GM19328 (cell line): Measurements from ENCODE around the gene SORL1-AS1.

Experiments used
- ATAC-seq: cut with Tn5 transposase; IDR thresholded peaks from one replicate; pipeline ENCODE4 v1.9.1; 2021; ENCODE audit warnings: mild to moderate bottlenecking, moderate library complexity; ENCODE audit not compliant: unreplicated experiment

Gene SORL1-AS1

DNA sequence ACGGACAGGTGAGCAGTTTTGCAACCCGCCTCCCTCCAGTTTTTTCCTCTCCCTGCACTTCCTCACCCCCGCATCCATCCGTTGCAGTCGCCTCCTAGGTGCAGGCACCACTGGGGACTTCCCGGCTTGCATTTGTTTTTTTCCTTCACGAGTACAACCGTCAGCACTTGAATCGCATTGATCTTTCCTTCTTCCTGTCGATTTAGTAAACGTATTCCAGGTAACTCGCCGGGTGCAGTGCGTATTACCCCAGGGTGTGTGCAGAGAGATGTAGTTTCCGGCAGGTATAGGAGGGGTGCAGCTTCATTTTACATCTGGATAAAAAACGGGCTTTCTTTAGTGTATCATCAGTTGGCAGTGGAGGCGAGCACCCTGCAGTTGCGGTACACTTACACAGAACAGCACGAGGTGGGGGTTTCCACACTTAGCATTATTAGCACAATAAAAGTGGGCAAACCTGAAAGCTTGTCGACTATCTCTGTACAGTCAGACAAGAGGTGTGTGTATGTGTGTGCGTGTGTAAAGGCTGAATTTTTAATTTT lies at the start of gene SORL1-AS1:
SORL1-AS1 (minus strand) TSS at position 359 of the 542 bp plus-strand sequence.
- ATAC-seq, result peak; percentile 15

DNA sequence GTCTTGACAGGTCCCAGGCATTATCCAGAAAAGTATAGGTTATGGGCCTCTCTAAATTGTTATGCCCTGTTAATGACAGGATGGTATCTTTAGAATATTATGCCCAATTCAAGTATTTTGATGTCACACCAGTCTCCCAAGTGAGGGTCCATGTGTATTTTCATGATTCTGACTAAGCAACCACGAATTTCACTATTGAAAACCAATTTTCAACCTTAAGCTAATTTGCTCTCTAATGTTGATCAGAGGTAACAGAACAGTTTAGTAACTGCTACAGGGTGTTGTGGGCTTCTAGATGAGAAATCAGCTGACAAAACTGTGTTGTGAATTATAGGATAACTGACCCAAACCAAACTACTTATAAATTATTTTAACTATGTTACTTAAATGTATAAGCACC lies 48.0 kb upstream of the SORL1-AS1 start:
- no peak for ATAC-seq

DNA sequence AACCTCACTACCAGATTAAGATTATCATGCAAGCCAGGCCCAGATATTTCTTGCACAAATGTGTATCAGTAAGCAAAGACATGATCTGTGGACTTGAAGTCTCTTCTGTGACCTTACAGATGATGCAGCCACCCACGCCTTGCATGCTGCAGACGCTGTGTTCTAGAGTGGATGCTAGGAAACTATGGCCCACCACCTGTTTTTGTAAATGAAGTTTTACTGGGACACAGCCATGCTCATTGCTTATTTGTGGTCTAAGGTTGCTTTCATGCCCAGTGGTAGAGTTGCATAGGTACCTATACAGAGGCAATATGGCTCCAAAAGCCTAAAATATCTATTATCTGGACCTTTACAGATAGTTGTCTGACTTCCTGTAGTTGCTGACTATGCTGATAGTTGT lies 47.5 kb upstream of the SORL1-AS1 start:
- no peak for ATAC-seq

DNA sequence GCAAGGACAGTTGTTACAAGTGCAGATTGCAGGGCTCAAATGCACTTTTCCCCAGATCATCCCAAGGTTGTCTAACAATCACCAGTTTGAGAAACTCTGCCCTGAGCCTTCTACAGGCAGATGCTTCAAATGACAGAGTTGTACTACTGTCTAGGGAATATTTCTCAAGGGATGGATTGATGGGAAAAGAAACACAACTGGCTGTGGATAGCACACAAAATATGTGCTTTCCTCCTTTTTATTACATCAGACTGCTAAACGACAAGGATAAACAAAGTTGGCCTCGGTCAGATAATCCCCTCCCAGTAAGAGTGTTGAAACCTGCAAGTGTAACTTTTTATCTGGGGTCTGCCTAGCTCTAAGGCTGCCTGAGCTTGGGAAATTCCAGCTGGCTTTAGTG lies 46.6 kb upstream of the SORL1-AS1 start:
- ATAC-seq, result no peak

DNA sequence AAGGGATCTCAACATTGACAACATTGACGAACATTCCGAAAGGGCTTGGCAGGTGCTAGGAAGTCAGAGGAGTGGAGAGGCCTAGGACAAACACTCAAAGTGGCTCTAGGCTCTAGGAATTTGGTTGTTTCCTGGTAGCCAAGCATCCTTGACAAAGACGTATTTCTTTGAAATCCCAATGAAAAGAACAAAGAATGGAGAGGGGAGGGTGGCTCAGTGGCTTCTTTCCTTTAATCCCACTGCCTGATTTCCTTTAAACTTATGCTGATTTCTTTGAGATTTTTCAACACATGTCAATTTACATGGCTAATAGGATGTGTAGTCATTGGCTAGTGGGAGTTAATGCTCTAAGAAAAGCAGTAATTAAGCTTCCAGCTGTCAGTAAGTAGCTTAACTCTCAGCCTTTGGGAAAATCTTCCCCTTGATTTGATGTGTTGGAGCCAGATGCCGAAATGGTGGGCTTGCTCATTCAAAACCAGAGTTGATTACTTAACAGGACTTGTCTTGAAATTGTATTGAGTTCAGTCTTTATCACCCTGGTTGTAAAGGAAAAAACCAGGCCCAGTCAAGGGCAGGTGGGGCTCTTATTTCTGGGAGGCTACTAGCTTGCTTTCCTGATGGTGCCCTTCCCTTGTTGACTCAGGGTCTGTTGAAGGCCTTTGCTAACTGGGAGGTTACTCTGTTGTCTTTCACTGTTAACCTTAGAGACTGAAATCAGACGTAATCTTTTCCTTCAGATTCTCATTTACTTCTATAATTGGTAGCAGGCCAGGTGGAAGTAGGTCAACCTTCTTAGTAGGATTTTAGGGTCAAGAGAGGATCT lies 44.6 kb upstream of the SORL1-AS1 start:
- no peak for ATAC-seq

DNA sequence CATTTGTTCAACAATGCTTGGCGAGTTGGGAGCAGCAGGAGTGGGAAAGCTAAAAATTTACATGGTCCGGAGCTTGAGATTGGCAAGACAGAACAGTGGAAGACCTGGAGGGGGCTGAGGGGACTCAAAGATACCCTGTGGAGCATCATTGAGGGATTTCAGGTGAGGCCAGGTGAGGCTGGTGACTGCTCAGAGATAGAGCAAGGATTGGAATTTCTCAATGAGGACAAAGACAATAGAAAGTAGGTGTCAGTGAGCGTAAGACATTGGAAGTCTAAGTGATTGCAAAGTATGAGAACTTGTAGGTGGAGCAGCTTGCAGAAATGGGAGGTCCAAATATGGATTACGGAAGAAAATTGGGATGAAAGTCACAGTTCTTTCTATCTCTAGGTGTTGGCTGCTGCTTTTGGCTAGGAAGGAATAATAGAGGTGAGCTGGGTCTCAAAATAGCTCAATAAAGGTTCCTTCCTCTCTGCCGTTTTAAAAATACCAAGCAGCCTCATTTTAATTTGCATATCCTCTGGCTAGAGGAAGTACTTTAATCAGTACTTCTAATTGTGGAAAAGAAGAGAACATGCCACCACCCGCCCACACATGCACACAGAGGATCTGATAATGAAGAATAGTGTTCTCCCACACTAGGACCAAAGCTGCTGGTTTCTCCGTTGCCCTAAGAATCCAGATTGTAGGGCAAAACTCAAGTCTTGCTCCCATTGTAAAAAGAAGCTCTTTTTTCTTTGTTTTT lies 41.8 kb upstream of the SORL1-AS1 start:
- peak; percentile 55 for ATAC-seq

DNA sequence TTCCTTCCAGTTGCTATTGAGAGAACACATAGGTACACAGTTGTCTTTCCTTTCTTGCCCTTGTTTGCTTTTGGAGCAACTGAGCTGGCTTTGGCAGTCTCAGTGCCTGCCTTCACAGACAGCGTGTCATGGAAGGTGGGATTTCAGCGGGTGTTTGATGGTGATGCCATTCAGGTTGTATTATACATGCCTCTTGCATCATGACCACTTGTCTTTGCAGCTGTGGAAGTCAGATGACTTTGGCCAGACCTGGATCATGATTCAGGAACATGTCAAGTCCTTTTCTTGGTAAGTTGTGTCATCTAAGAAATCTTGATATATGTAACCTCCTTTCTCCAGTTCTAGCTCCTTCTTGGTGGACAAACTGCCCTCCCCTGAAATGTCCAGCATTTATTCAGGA lies 37.1 kb upstream of the SORL1-AS1 start:
- ATAC-seq, result no peak

DNA sequence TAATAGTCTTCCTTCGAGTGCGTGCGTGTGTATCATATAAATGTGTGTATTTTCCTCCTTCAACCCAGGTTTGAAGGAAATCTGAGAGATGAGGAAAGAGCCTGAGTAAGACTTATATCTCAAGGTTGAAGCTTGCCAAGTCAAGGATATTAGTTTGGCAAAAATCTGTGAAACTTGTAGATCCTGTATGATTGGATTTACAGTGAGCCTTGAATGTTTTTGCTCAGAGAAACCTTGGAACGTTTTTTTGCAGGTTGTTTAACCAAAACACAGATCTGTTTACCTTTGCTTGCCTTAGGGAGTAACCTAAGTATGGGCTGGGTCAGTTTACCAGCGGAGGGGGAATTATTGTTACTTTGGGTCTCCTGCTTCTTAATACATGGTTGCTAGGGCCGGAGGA lies 35.9 kb upstream of the SORL1-AS1 start:
- ATAC-seq, result no peak

DNA sequence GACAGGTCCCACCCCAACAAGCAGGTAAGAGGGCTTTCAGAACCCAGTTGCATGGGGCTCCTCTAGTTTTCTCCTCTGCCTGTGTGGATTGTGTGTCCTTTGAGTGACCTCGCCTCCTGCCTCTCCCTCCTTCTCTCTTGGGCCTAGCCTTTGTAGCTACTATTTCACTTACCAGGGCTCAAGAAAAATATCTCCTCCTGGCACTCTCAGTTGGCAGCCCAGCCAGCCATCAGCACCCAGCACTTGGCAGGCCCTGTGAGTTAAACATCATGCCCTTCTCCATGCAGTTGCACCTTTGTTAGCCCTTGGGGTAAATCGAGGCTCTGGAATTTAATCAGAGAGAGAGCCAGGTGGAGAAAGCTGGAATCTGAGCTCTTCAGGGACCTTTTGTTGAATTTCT lies 35.4 kb upstream of the SORL1-AS1 start:
- ATAC-seq, result no peak

DNA sequence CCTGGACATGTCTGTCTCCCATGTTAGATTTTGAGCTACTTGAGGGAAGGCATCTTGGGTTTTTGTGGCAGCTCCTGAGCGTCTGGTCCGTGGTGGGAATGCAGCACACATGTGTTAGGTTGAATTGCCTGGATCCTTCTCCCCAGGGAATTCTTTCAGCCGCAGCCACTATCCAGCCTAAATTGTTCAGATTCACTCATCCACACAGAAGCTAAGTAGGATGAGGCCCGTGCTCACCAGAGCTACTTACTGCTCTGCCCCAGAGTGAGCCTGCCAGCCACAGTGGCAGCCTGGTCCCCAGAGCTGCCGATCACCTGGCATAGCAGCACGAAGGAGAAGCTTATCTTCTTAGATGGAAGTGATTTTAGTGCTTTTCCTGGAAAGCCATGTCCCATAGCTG lies 34.4 kb upstream of the SORL1-AS1 start:
- no peak for ATAC-seq

DNA sequence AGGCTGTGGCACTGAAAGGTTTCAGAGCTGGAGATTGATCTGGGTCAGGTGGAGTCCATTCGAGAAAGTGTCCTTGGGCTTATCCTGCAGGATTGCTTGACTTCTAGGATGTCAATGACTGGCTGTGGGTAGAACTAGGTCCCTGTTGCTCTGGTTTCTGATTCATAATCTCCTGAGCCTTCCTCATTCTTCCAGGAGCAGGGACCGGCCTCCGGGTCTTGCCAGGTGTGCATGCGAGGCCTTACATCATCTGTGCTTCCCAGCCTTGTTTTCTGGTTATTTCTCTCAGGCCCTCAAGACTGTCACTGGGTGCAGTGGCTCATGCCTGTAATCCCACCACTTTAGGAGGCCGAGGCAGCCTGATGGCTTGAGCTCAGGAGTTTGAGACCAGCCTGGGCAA lies 33.3 kb upstream of the SORL1-AS1 start:
- ATAC-seq, result no peak

DNA sequence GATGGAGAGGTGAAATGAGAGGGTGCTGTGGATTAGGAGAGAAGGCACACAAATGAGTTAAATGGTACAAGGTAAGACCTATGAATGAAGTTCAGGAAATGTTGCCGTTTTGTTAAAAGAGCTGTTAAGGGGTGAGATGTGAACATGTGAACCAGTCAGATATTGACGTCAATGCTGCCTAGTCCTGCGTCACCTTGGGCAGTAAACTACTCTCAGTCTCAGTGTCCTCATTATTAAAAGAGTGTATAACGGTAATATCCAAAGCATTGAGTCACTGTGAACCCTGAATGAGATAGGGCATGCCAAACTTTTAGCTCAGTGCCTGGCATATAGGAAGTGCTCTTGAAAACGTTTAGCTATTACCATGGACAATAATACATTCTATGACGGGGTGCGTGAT lies 32.4 kb upstream of the SORL1-AS1 start:
- no peak for ATAC-seq

DNA sequence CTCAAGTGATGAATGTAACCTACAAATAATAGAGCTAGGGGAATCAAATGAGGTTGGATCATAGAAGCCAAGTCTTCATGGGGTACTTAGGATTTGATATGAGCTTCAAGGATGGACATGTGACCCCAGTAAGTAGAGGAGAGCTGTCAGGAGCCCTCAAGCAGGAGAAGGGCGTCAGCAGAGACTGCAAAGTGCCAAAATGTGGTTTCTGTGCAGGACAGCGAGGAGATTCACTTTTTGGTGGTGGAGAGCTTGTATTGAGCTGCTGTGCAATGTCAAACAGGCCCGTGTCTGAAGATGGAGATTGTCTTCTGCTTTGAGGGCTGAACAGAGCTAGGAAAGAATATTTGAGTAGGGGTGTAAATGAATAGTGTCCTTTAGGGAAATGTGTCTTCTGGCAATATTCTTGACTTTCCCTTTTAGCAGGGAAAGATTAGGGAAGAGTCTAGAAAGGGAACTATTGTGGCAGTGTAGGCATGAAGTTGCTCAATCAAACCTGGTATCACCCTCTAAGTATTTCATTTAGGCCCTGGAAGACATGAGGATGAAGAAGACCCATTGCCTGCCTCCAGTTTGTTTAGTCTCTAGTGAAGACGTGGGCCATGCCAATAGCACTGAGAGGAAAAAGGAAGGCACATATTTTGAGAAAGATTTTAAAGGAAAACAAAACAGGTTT lies 31.2 kb upstream of the SORL1-AS1 start:
- no peak for ATAC-seq

DNA sequence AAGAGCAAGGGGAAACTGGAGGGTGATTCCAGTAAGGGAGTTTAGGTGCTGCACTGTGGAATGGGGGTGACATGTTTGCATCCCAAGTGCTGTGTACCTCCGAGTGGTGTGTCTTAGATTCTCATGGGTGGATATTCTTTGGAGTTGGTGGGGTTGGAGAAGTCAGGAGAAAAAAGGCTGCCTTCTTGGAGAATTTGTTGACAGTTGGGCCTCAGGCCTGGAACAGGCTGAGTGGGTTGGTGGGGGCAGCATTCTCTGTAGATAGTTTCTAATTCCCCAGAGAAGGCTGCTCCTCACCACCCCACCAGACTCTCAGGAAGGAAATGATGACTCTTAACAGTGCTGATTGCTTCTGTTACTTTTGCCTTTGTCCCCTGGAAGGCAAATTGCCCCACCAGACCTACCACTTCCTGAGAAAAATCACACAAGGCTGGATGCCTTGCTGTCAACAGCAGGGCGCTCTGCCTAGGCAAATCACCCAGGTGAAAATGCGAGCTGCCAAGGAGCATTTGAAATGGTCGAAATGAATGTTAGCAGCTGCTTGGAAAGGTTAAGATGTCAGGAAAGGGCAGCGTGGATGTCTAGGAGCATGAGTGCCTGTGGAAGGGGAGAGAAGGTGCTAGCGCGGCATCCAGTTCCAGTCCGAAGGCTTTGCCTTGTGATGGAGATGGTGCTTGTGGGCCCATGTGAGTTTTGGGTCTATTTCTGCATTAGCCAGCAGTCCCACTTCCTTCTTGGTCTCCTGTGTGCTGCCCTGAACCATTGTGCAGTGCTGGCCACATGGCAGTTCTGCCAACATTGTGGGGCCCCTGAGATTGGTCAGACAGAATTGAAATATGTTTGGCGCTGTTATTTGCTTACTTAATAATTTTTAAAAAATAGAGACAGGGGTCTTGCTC lies 29.7 kb upstream of the SORL1-AS1 start:
- ATAC-seq, result peak; percentile 76

DNA sequence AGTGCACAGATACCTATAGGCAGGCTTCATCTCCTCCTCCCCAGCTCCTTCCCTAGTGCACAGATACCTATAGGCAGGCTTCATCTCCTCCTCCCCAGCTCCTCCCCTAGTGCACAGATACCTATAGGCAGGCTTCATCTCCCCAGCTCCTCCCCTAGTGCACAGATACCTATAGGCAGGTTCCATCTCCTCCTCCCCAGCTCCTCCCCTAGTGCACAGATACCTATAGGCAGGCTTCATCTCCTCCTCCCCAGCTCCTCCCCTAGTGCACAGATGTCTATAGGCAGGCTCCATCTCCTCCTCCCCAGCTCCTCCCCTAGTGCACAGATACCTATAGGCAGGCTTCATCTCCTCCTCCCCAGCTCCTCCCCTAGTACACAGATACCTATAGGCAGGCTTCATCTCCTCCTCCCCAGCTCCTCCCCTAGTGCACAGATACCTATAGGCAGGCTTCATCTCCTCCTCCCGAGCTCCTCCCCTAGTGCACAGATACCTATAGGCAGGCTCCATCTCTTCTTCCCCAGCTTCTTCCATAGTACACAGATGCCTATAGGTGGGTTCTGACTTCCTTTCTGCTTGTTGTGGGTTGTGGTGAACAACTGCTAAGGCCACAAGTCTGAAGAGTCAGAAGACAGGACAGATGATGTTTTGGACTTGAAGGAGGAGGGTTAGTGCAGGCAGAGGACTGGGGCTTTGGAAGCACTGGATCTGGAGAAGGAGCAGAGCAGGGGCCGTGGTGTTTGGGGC lies 28.9 kb upstream of the SORL1-AS1 start:
- ATAC-seq, result peak; percentile 30

DNA sequence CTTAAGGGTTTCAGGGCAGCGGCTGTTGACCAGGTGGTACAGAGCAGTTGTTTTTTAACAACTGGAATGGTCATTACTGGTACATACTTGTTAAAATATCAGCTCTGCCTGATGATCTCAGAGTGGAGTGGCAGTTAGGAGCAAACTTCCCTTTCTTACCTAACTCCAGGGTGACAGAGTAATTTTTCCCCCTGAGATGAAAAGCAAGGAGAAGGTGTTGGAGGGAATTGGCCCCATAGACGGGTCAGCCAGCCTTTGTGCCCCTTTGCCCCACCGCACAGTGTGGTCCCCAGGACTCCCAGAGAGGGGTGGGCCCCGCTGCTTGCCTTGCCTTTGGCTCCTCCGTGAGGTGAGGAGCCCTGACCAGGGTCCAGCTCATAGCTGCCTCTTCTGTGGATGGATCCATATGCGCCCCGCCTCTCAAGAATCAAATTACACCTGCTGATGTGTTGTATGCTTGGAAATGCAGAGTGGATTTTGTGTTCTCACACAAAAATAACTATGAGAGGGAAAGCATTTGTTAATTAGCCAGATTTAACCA lies 27.0 kb upstream of the SORL1-AS1 start:
- ATAC-seq, result no peak

DNA sequence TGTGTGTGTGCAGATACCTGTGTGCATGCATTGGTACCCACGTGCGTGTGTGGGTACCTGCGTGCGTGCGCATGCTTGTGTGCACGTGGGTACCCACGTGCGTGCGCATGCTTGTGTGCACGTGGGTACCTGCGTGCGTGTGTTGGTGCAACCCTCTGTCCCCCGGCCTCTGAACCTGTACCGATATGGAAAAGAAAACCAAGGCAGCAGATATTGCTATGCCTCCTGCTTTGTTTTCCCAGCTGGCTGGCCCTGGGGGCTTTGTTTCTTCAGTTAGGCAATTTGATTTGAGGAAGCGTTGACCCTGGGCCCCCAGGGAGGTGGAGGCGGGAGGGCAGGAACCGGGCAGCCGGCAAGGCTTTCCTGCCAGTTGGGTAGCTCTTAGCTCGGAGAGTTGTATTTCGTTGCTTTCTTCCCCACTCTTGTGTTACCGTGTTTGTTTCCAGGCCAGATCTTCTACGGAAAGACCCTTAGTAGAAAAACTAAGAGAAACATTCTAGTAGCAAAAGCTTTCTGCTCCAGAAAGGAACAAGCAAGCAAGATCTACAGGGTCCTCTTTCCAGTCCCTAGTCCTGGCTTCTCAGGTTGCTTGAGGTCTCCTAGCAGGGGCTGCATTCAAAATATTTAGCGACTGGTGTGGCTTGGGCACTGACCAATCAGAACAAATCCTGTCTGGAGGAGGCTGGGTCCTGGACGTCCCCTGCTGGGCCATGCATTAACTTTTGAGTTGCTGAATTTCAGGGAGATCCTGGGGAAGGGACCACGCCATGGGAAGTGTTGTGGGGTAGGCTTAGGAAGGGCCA lies 26.3 kb upstream of the SORL1-AS1 start:
- ATAC-seq, result no peak

DNA sequence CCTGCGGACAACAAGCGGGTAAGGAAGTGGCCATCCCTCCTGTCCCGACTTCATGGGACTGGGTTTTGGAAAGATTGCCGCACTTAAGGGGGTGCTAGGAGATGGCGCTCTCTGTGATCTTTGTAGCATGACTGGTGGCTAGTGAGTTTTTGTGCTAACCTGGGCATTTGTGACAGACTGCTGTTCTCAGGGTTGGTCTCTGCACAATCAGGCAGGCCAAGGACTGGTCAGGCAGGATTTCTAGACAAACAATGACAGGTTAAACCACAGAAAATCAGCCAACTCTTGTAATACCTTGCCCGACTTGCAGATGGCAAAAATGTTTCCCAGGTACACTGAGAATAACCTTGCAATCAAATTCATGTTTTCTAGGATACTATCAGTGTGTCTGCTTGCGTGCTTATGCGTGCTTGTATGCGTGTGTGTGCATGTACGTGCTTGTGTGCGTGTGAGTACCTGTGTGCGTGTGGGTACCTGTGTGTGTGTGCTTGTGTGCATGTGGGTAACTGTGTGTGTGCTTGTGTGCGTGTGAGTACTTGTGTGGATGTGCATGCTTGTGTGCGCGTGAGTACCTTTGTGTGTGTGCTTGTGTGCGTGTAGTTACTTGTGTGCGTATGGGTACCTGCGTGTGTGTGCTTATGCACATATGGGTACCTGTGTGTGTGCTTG lies 25.6 kb upstream of the SORL1-AS1 start:
- no peak for ATAC-seq
